ENCODE measurements around the gene ERMARD. TPM values are rescaled to one million over a fixed set of nuclear protein-coding genes. Genes with fewer than 3 reads are reported as not detected.

Gene ERMARD
- total RNA-seq, 3 donors from 2014 or later (not counting 1 experiment from before 2014, with no cell fraction given) = 33.9 to 42.2 (median 36.4) TPM

GRCh38 chr6:169738976-169739529, 12.4 kb upstream of the ERMARD start:
- H3K36me3 Mint-ChIP-seq = no peaks in the 10 kb centered on the region
- no peaks in the 10 kb centered on the region for H3K36me3 ChIP-seq (ENCODE audit: control insufficient read depth, insufficient read depth, low read length)
- peaks cover 2% of the 10 kb centered on the region for H3K27me3 ChIP-seq (ENCODE audit: control insufficient read depth, insufficient read depth, low read length)
- intact Hi-C loops (cut with micrococcal nuclease) = no loop called here
- WGBS (ENCODE audit: insufficient coverage) = 100% methylated on average over 1 of the region's 2 CpGs
- H3K27me3 Mint-ChIP-seq (ENCODE audit: low read depth in 2 of 2) = peaks cover 29 to 35% of the 10 kb centered on the region in 2 donors
- H3K27ac ChIP-seq (ENCODE audit: low read length) = no peak overlapping the region
- DNase-seq = no peak
- no peak overlapping the region for H3K4me3 Mint-ChIP-seq
- no peaks in the 10 kb centered on the region for H3K4me1 Mint-ChIP-seq
- H3K9me3 Mint-ChIP-seq = no peaks in the 10 kb centered on the region
- TF ChIP-seq, protein P1, sequence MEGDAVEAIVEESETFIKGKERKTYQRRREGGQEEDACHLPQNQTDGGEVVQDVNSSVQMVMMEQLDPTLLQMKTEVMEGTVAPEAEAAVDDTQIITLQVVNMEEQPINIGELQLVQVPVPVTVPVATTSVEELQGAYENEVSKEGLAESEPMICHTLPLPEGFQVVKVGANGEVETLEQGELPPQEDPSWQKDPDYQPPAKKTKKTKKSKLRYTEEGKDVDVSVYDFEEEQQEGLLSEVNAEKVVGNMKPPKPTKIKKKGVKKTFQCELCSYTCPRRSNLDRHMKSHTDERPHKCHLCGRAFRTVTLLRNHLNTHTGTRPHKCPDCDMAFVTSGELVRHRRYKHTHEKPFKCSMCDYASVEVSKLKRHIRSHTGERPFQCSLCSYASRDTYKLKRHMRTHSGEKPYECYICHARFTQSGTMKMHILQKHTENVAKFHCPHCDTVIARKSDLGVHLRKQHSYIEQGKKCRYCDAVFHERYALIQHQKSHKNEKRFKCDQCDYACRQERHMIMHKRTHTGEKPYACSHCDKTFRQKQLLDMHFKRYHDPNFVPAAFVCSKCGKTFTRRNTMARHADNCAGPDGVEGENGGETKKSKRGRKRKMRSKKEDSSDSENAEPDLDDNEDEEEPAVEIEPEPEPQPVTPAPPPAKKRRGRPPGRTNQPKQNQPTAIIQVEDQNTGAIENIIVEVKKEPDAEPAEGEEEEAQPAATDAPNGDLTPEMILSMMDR (IDR thresholded peaks at IDR 0.05) = no peak
- H3K27ac Mint-ChIP-seq = no peak overlapping the region
- ATAC-seq = no peak
- no peak overlapping the region for H3K4me3 ChIP-seq (ENCODE audit: low read length)
- H3K4me1 ChIP-seq (ENCODE audit: control insufficient read depth, insufficient read depth, low read length) = no peaks in the 10 kb centered on the region
- H3K9me3 ChIP-seq (ENCODE audit: control insufficient read depth, insufficient read depth, low read length) = no peaks in the 10 kb centered on the region

DNA sequence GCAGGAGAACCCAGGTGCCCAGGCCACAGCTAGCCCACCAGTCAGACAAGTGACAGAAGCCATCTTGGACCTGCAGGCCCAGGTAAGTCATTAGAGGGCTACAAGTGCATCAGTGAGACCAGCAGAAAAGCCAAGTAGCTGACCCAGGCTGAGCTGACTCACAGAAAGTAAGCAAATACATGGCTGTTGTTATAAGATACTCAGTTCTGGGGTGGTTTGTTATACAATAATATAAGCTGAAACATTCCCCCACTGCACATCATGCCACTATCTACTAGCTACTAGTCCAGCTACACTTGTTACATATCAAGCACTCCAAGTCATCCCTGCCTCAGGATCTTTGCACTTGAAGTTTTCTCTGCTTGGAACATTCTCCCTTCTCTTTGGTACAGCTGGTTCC, 10.1 kb upstream of the ERMARD start:
- no peaks in the 10 kb centered on the region for H3K36me3 Mint-ChIP-seq
- ATAC-seq (no peak), DNase-seq (no peak)
- H3K27me3 Mint-ChIP-seq (ENCODE audit: low read depth in 2 of 2) = peaks cover 10 to 16% of the 10 kb centered on the region in 2 donors
- Histone ChIP-seq H3K9me3 (ENCODE audit: control insufficient read depth, insufficient read depth, low read length) (no peaks in the 10 kb centered on the region), H3K4me3 (ENCODE audit: low read length) (no peak overlapping the region), H3K27me3 (ENCODE audit: control insufficient read depth, insufficient read depth, low read length) (peaks cover 2% of the 10 kb centered on the region), H3K27ac (ENCODE audit: low read length) (no peak overlapping the region), H3K4me1 (ENCODE audit: control insufficient read depth, insufficient read depth, low read length) (no peaks in the 10 kb centered on the region), H3K36me3 (ENCODE audit: control insufficient read depth, insufficient read depth, low read length) (no peaks in the 10 kb centered on the region)
- TF ChIP-seq, protein P1 (IDR thresholded peaks at IDR 0.05) = no peak
- intact Hi-C loops (cut with micrococcal nuclease) = no loop called here
- no peak overlapping the region for H3K4me3 Mint-ChIP-seq
- no peaks in the 10 kb centered on the region for H3K9me3 Mint-ChIP-seq
- no peak overlapping the region for H3K27ac Mint-ChIP-seq
- H3K4me1 Mint-ChIP-seq = no peaks in the 10 kb centered on the region

- no peak overlapping the region for H3K4me3 ChIP-seq (ENCODE audit: low read length)
- Mint-ChIP-seq H3K9me3 (no peaks in the 10 kb centered on the region), H3K27ac (no peak overlapping the region), H3K4me3 (no peak overlapping the region), H3K27me3 (ENCODE audit: low read depth in 2 of 2) (peaks cover 0 to 6% of the 10 kb centered on the region in 2 donors), H3K36me3 (no peaks in the 10 kb centered on the region), H3K4me1 (peaks cover 8 to 12% of the 10 kb centered on the region in 2 donors)
- no peak for DNase-seq
- no peaks in the 10 kb centered on the region for H3K4me1 ChIP-seq (ENCODE audit: control insufficient read depth, insufficient read depth, low read length)
- H3K27ac ChIP-seq (ENCODE audit: low read length) = no peak overlapping the region
- H3K9me3 ChIP-seq (ENCODE audit: control insufficient read depth, insufficient read depth, low read length) = no peaks in the 10 kb centered on the region
- TF ChIP-seq, protein P1 (IDR thresholded peaks at IDR 0.05) = no peak
- no peak for ATAC-seq
- no peaks in the 10 kb centered on the region for H3K36me3 ChIP-seq (ENCODE audit: control insufficient read depth, insufficient read depth, low read length)
- intact Hi-C loops (cut with micrococcal nuclease) = no loop called here
- WGBS (ENCODE audit: insufficient coverage) = 88% methylated on average over 3 of the region's 3 CpGs
- H3K27me3 ChIP-seq (ENCODE audit: control insufficient read depth, insufficient read depth, low read length) = no peaks in the 10 kb centered on the region
Observed at GRCh38 chr6:169745405-169745804, 6.0 kb upstream of the ERMARD start.

DNA sequence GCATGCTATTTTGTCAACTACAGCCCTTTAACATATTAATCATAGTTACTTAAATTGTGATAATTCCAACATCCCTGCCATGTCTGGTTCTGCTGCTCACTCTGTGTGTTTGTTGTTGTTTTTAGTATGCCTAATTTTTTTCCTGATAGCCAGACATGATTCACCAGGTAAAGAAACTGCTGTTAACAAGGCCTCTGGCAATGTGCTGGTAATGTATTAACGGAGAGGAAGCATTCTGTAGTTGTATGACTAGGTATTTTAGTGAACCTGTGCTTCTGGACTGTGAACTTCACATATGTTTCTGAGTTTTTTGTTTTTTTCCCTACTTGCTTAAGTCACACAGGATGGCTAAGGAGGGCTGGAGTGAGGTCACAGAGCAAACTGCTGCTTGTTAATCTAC, 4.9 kb upstream of the ERMARD start:
- H3K9me3 Mint-ChIP-seq = no peaks in the 10 kb centered on the region
- no peak overlapping the region for H3K4me3 Mint-ChIP-seq
- H3K27ac ChIP-seq (ENCODE audit: low read length) = no peak overlapping the region
- no peaks in the 10 kb centered on the region for H3K36me3 Mint-ChIP-seq
- no peaks in the 10 kb centered on the region for H3K4me1 ChIP-seq (ENCODE audit: control insufficient read depth, insufficient read depth, low read length)
- TF ChIP-seq, protein P1 (IDR thresholded peaks at IDR 0.05) = no peak
- peaks cover 0 to 6% of the 10 kb centered on the region in 2 donors for H3K27me3 Mint-ChIP-seq (ENCODE audit: low read depth in 2 of 2)
- ATAC-seq (no peak), DNase-seq (no peak)
- H3K27ac Mint-ChIP-seq = no peak overlapping the region
- no peak overlapping the region for H3K4me3 ChIP-seq (ENCODE audit: low read length)
- no peaks in the 10 kb centered on the region for H3K27me3 ChIP-seq (ENCODE audit: control insufficient read depth, insufficient read depth, low read length)
- intact Hi-C loops (cut with micrococcal nuclease) = no loop called here
- no peaks in the 10 kb centered on the region for H3K36me3 ChIP-seq (ENCODE audit: control insufficient read depth, insufficient read depth, low read length)
- H3K9me3 ChIP-seq (ENCODE audit: control insufficient read depth, insufficient read depth, low read length) = no peaks in the 10 kb centered on the region
- 100% methylated on average over 1 of the region's 1 CpG for WGBS (ENCODE audit: insufficient coverage)
- H3K4me1 Mint-ChIP-seq = peaks cover 20 to 24% of the 10 kb centered on the region in 2 donors

Measured in natural killer cell (primary cell).